H1 (cell line): ENCODE measurements around the gene KISS1.

ENCODE experiments used
- CTCF ChIP-seq, 3 experiments: IDR thresholded peaks; 1 replicate in 2 of 3; 2 replicates in 1 of 3; pipeline versions ENCODE4 v1.5.1 to v1.6.1; 2011; ENCODE audit warnings: low read length in 3 of 3, mild to moderate bottlenecking in 3 of 3, inconsistent platforms in 2 of 3, low read depth in 1 of 3, moderate library complexity in 1 of 3; ENCODE audit not compliant: insufficient read depth in 1 of 3; ENCODE audit errors: control extremely low read depth in 1 of 3
- EZH2 ChIP-seq: fragments of 200-600 bp; sonication (generic); IDR thresholded peaks from 2 replicates; pipeline ENCODE4 v1.7.1; 2012; ENCODE audit warnings: low read depth, mild to moderate bottlenecking, moderate library complexity, low read length, inconsistent platforms; ENCODE audit not compliant: severe bottlenecking
- JUN ChIP-seq: IDR thresholded peaks from 2 replicates; pipeline ENCODE4 v1.6.1; 2011; ENCODE audit warnings: low read depth, mild to moderate bottlenecking, improper control_type of control experiment, low read length
- POLR2AphosphoS5 ChIP-seq: IDR thresholded peaks from 2 replicates; pipeline ENCODE4 v1.6.1; 2011; ENCODE audit warnings: low read depth, low read length
- SP1 ChIP-seq: IDR thresholded peaks from 2 replicates; pipeline ENCODE4 v1.6.1; 2011; ENCODE audit warnings: low read depth, low read length

GRCh38 chr1:204141131-204141530 lies 55.2 kb downstream of the KISS1 start:
- TF ChIP-seq CTCF (IDR thresholded peaks at IDR 0.05; ENCODE audit: control extremely low read depth in 1 of 3, insufficient read depth in 1 of 3, low read depth in 1 of 3, low read length in 3 of 3) = no peak
- TF ChIP-seq SP1 = no peak
- TF ChIP-seq JUN = no peak
- no peak for TF ChIP-seq POLR2AphosphoS5
- TF ChIP-seq EZH2 = no peak
